Skeletal muscle tissue (tissue), 4 donors: Measurements from ENCODE around the gene SOX6. TPM values are rescaled to one million over a fixed set of nuclear protein-coding genes. Genes with fewer than 3 reads are reported as not detected.

Experiments used
- H3K27ac ChIP-seq: one replicate; pipeline ENCODE4 v1.7.0; 2013; ENCODE audit warnings: mild to moderate bottlenecking, low read depth, low read length, inconsistent platforms
- H3K27me3 ChIP-seq, 3 donors: one replicate each; pipeline ENCODE4 v1.7.0; 2013; ENCODE audit warnings: low read length in 3 of 3; ENCODE audit not compliant: control insufficient read depth in 3 of 3, insufficient read depth in 3 of 3
- H3K36me3 ChIP-seq, 3 donors: one replicate each; pipeline ENCODE4 v1.7.0; 2013; ENCODE audit warnings: low read length in 3 of 3; ENCODE audit not compliant: control insufficient read depth in 3 of 3, insufficient read depth in 3 of 3
- H3K4me1 ChIP-seq, 3 donors: one replicate each; pipeline ENCODE4 v1.7.0; 2013; ENCODE audit warnings: low read length in 3 of 3, mild to moderate bottlenecking in 3 of 3; ENCODE audit not compliant: control insufficient read depth in 3 of 3, insufficient read depth in 3 of 3
- H3K4me3 ChIP-seq, 3 donors: one replicate each; pipeline ENCODE4 v1.7.0; 2013; ENCODE audit warnings: low read length in 3 of 3
- H3K9ac ChIP-seq, 3 donors: one replicate each; pipeline ENCODE4 v1.7.0; 2013; ENCODE audit warnings: low read length in 3 of 3, mild to moderate bottlenecking in 3 of 3, moderate library complexity in 2 of 3, low read depth in 1 of 3
- H3K9me3 ChIP-seq, 3 donors: one replicate each; pipeline ENCODE4 v1.7.0; 2013; ENCODE audit warnings: low read length in 3 of 3; ENCODE audit not compliant: control insufficient read depth in 3 of 3
- total RNA-seq: library from RNA; depleted of rRNA; stranded (reverse); fragments of >200 nt; gene quantifications from one replicate; pipeline ENCODE4 v1.2.3, GENCODE V29; 2014
- donor health status: Osteomylitis.

Gene SOX6
- total RNA-seq, 1 donor from 2014 or later, result 50.1 TPM

DNA sequence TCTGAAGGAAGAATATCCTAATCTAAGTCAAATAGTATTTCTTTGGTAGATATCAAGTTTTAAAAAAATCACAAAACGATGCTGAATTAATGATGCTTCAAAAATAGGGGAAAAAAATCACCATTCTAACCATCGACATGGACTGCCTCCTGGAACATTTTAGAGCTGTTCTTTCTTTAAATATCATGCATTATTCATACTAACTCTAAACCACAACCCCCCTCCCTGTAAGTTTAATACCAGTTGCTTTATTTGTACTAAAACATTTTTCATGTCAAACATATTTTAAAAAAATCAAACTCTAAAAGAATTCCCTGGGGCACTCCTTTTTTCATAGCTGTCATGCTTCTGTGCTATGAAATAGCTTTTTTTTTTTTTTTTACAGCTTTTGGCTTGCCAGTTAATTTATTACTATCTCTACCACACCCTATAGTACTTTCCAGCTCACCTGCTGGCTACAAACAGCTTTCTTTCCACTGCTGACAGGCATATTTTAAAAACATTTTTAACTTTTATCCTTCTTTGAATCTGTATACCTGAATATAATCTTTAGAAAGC, 256.9 kb downstream of the SOX6 start:
- Histone ChIP-seq H3K27me3 (no peaks in the 10 kb centered on the region), H3K9me3 (no peaks in the 10 kb centered on the region), H3K36me3 (no peaks in the 10 kb centered on the region), H3K27ac (no peak overlapping the region), H3K4me3 (no peak overlapping the region), H3K4me1 (peaks cover 0 to 5% (median 4%) of the 10 kb centered on the region in 3 donors), H3K9ac (no peak overlapping the region)

GRCh38 chr11:16098526-16099205, 257.7 kb downstream of the SOX6 start:
- no peaks in the 10 kb centered on the region for H3K27me3 ChIP-seq
- H3K9ac ChIP-seq, result no peak overlapping the region
- H3K4me1 ChIP-seq, result peaks cover 0 to 5% (median 4%) of the 10 kb centered on the region in 3 donors
- H3K4me3 ChIP-seq, result no peak overlapping the region
- no peaks in the 10 kb centered on the region for H3K9me3 ChIP-seq
- H3K27ac ChIP-seq, result no peak overlapping the region
- no peaks in the 10 kb centered on the region for H3K36me3 ChIP-seq

- Histone ChIP-seq H3K4me3 (no peak overlapping the region), H3K4me1 (peaks cover 0 to 5% (median 4%) of the 10 kb centered on the region in 3 donors), H3K27me3 (no peaks in the 10 kb centered on the region), H3K27ac (no peak overlapping the region), H3K9me3 (no peaks in the 10 kb centered on the region), H3K36me3 (no peaks in the 10 kb centered on the region), H3K9ac (no peak overlapping the region)
Measured at GRCh38 chr11:16097543-16097942, 258.8 kb downstream of the SOX6 start.

GRCh38 chr11:16096336-16096735, 260.0 kb downstream of the SOX6 start:
- no peaks in the 10 kb centered on the region for H3K9me3 ChIP-seq
- no peak overlapping the region for H3K27ac ChIP-seq
- no peak overlapping the region for H3K9ac ChIP-seq
- peaks cover 0 to 5% (median 4%) of the 10 kb centered on the region in 3 donors for H3K4me1 ChIP-seq
- no peaks in the 10 kb centered on the region for H3K36me3 ChIP-seq
- H3K27me3 ChIP-seq, result no peaks in the 10 kb centered on the region
- no peak overlapping the region for H3K4me3 ChIP-seq

DNA sequence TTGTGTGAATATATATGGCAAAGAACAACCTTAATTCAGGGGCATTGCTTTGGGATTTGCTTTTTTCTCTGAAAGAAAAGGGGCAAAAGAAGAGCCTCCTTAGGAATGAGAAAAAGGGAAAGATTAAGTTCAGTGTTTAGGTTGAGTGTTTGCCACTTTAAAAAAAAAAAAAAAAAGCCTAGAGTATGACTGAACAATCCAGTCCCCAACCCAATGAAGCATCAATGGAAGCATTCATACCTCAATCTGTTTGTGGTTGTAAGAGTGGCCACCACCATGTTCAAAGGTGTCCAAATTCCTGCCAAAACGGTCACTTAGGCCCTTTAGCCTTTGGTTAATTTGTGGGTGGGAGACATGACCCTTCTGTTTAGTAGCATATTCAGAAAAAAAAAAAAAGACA, 260.6 kb downstream of the SOX6 start:
- H3K9ac ChIP-seq, result no peak overlapping the region
- H3K4me1 ChIP-seq, result peaks cover 0 to 5% (median 4%) of the 10 kb centered on the region in 3 donors
- no peak overlapping the region for H3K27ac ChIP-seq
- H3K4me3 ChIP-seq, result no peak overlapping the region
- H3K36me3 ChIP-seq, result no peaks in the 10 kb centered on the region
- no peaks in the 10 kb centered on the region for H3K9me3 ChIP-seq
- no peaks in the 10 kb centered on the region for H3K27me3 ChIP-seq

GRCh38 chr11:16093889-16094653, 262.3 kb downstream of the SOX6 start:
- Histone ChIP-seq H3K4me1 (peaks cover 0 to 5% (median 4%) of the 10 kb centered on the region in 3 donors), H3K36me3 (no peaks in the 10 kb centered on the region), H3K4me3 (no peak overlapping the region), H3K27me3 (no peaks in the 10 kb centered on the region), H3K9me3 (no peaks in the 10 kb centered on the region), H3K9ac (no peak overlapping the region), H3K27ac (no peak overlapping the region)

DNA sequence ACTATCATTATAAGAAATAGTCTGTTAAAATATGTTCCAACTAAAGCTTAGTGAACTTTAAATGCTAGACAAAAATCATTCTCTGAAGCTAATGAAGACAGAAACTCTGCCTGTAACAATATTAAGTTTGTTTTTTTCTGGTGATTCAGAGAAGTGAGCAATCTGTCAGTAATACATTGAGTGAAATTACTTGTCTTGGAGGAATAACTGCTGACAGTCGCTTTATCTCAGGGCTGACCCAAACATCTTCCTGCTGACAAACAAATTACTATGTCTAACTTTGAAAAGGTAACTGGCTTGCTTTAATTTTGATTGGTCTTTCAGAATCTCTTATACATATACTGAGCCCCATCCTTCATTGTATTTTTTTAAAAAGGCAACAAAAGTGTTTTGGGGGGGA, 264.5 kb downstream of the SOX6 start:
- H3K27me3 ChIP-seq, result no peaks in the 10 kb centered on the region

GRCh38 chr11:16089481-16089880, 266.9 kb downstream of the SOX6 start:
- Histone ChIP-seq H3K36me3 (no peaks in the 10 kb centered on the region), H3K27me3 (no peaks in the 10 kb centered on the region), H3K27ac (no peak overlapping the region), H3K4me3 (no peak overlapping the region), H3K9ac (no peak overlapping the region), H3K9me3 (no peaks in the 10 kb centered on the region), H3K4me1 (no peaks in the 10 kb centered on the region)

More for the DNA sequence above, 264.5 kb downstream of the SOX6 start:
- Histone ChIP-seq H3K36me3 (no peaks in the 10 kb centered on the region), H3K9me3 (no peaks in the 10 kb centered on the region), H3K4me1 (no peaks in the 10 kb centered on the region), H3K4me3 (no peak overlapping the region), H3K27ac (no peak overlapping the region), H3K9ac (no peak overlapping the region)

DNA sequence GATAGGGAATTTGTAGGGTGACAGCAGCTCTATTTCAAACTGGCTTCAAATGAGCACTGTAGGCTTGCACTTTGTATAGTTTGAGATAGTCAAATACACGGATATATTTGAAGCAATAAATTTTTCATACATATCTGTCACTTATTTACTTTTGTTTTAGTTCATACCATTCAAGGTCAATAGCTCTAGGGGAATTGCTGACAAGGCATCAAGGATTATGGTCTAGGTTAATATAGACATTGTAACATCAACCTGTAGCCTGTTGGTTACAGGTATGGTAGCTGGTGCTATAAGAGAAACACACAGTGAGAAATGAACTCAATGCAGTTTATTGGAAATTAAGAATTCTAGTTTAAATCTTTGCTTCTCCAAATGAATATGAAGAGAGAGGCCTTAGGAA, 267.6 kb downstream of the SOX6 start:
- H3K9me3 ChIP-seq, result no peaks in the 10 kb centered on the region
- H3K9ac ChIP-seq, result no peak overlapping the region
- no peaks in the 10 kb centered on the region for H3K4me1 ChIP-seq
- H3K4me3 ChIP-seq, result no peak overlapping the region
- no peak overlapping the region for H3K27ac ChIP-seq
- no peaks in the 10 kb centered on the region for H3K27me3 ChIP-seq
- H3K36me3 ChIP-seq, result no peaks in the 10 kb centered on the region

DNA sequence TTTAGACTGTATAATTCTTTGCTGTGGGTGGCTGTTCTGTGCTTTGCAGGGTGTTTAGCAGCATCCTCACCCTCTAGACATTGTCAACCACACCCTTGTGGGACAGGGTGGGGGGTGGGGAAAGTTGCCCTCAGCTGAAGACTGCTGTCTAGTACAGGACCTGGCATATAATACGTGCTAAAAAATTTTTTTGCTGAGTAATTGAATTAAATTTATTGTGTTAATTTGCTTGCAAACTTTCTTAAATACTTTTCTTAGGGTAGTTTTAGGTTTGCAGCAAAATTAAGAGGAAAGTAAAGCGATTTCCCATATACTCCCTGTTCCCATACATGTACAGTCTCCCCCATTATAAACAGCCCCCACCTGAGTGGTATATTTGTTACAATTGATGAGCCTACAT, 268.5 kb downstream of the SOX6 start:
- Histone ChIP-seq H3K9me3 (no peaks in the 10 kb centered on the region), H3K27ac (no peak overlapping the region), H3K27me3 (no peaks in the 10 kb centered on the region), H3K36me3 (no peaks in the 10 kb centered on the region), H3K4me3 (no peak overlapping the region), H3K4me1 (peaks cover 0 to 2% (median 0%) of the 10 kb centered on the region in 3 donors), H3K9ac (no peak overlapping the region)
